ENCODE measurements around the gene PPP1CB. TPM values are rescaled to one million over a fixed set of nuclear protein-coding genes. Genes with fewer than 3 reads are reported as not detected.
"Not testable (repeated sequence)": the region's sequence is repeated elsewhere in the genome, so short reads cannot be mapped to it uniquely, and the experiment has no call there.

The PPP1CB gene
- total RNA-seq, 6 donors from 2014 or later = 83.0 to 255 (median 222) TPM

- peaks cover 7 to 12% (median 10%) of the 10 kb centered on the region in 4 donors for H3K4me1 ChIP-seq
- H3K27ac ChIP-seq = no peak overlapping the region
- H3K27me3 ChIP-seq = no peaks in the 10 kb centered on the region
- H3K9me3 ChIP-seq = peaks cover 0 to 8% (median 0%) of the 10 kb centered on the region in 4 donors
- H3K4me3 ChIP-seq = no peak overlapping the region
- H3K36me3 ChIP-seq = no peaks in the 10 kb centered on the region
- DNase-seq = no peak
- TF ChIP-seq POLR2A (IDR thresholded peaks at IDR 0.05) = no peak
- TF ChIP-seq POLR2AphosphoS5 (IDR thresholded peaks at IDR 0.05) = no peak
- no peak for TF ChIP-seq CTCF (IDR thresholded peaks at IDR 0.05)
- TF ChIP-seq EP300 (IDR thresholded peaks at IDR 0.05) = no peak
- no peak for ATAC-seq (ENCODE audit: low FRiP score in 2 of 2)
- 95 to 97% methylated on average over 1 of the region's 1 CpG for WGBS, 2 donors
Measured at GRCh38 chr2:28737655-28738054, 14.0 kb upstream of the PPP1CB start.

GRCh38 chr2:28742619-28743018 lies 9.0 kb upstream of the PPP1CB start:
- 96 to 98% methylated on average over 6 of the region's 6 CpGs for WGBS, 2 donors

GRCh38 chr2:28745225-28745624 lies 6.4 kb upstream of the PPP1CB start:
- DNase-seq = no peak
- TF ChIP-seq POLR2A (IDR thresholded peaks at IDR 0.05) (no peak), EP300 (IDR thresholded peaks at IDR 0.05) (no peak), CTCF (IDR thresholded peaks at IDR 0.05) (no peak), POLR2AphosphoS5 (IDR thresholded peaks at IDR 0.05) (no peak)
- Histone ChIP-seq H3K4me1 (peaks cover 2 to 13% (median 3%) of the 10 kb centered on the region in 4 donors), H3K4me3 (no peak overlapping the region), H3K9me3 (no peaks in the 10 kb centered on the region), H3K27me3 (no peaks in the 10 kb centered on the region), H3K36me3 (no peaks in the 10 kb centered on the region), H3K27ac (no peak overlapping the region)
- WGBS, 2 donors = 72 to 78% methylated on average over 2 of the region's 2 CpGs
- ATAC-seq (ENCODE audit: low FRiP score in 2 of 2) = no peak

More at GRCh38 chr2:28742619-28743018, 9.0 kb upstream of the PPP1CB start:
- not testable (repeated sequence) for H3K27me3 ChIP-seq; H3K4me3 ChIP-seq; ATAC-seq (ENCODE audit: low FRiP score in 2 of 2); H3K9me3 ChIP-seq; H3K4me1 ChIP-seq; H3K36me3 ChIP-seq; DNase-seq; H3K27ac ChIP-seq

- DNase-seq = no peak
- Histone ChIP-seq H3K4me3 (no peak overlapping the region), H3K9me3 (no peaks in the 10 kb centered on the region), H3K27me3 (no peaks in the 10 kb centered on the region), H3K27ac (peak overlapping the region in 1 of 4 donors; percentile 26), H3K36me3 (no peaks in the 10 kb centered on the region), H3K4me1 (peaks cover 8 to 17% (median 9%) of the 10 kb centered on the region in 4 donors)
- no peak for ATAC-seq (ENCODE audit: low FRiP score in 2 of 2)
- TF ChIP-seq POLR2A (IDR thresholded peaks at IDR 0.05) (no peak), EP300 (IDR thresholded peaks at IDR 0.05) (no peak), CTCF (IDR thresholded peaks at IDR 0.05) (no peak), POLR2AphosphoS5 (IDR thresholded peaks at IDR 0.05) (no peak)
- 82 to 83% methylated on average over 4 of the region's 4 CpGs for WGBS, 2 donors
Measured at GRCh38 chr2:28745876-28746275, 5.8 kb upstream of the PPP1CB start.

GRCh38 chr2:28746429-28747111 lies 5.1 kb upstream of the PPP1CB start:
- Histone ChIP-seq H3K27ac (peak overlapping the region in 1 of 4 donors; percentile 26), H3K4me3 (no peak overlapping the region), H3K36me3 (no peaks in the 10 kb centered on the region), H3K9me3 (no peaks in the 10 kb centered on the region), H3K4me1 (peaks cover 8 to 17% (median 10%) of the 10 kb centered on the region in 4 donors), H3K27me3 (no peaks in the 10 kb centered on the region)
- WGBS, 2 donors = 84 to 89% methylated on average over 3 of the region's 3 CpGs
- TF ChIP-seq POLR2A (IDR thresholded peaks at IDR 0.05) = no peak
- no peak for TF ChIP-seq CTCF (IDR thresholded peaks at IDR 0.05)
- peak in 2 of 4 donors; percentile 53 to 63 for TF ChIP-seq EP300 (IDR thresholded peaks at IDR 0.05)
- no peak for TF ChIP-seq POLR2AphosphoS5 (IDR thresholded peaks at IDR 0.05)
- ATAC-seq (ENCODE audit: low FRiP score in 2 of 2) (no peak), DNase-seq (no peak)
